Measurements from ENCODE around the gene CAPN5.

DNA sequence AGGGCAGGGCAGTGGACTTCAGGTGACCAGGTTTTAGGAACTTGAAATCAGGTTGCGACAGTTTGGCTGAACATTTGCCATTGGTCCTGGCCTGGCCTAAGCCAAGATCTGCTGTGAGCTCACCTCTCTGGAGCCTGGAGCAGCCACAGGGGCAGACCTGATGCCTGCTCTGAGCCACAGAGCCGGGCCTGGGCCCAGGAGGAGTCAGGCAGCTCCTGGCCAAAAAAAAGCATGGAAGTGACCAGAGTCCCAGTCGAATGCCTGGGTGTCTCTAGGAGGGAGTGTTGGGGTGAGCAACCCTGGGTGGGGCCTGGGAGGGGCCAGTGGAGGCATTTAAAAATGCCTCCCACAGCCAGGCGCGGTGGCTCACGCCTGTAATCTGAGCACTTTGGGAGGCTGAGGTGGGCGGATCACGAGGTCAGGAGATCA is 29.8 kb downstream of the CAPN5 start:
- no peak for TF ChIP-seq TOX (CRISPR knock-in tag; IDR thresholded peaks at IDR 0.05; ENCODE audit: borderline replicate concordance)
- no peak for TF ChIP-seq ARNTL (CRISPR knock-in tag; IDR thresholded peaks at IDR 0.05; ENCODE audit: borderline replicate concordance, low read depth)
- TF ChIP-seq ZFP3 (CRISPR knock-in tag; IDR thresholded peaks at IDR 0.05): no peak
- TF ChIP-seq TCF4 (CRISPR knock-in tag; IDR thresholded peaks at IDR 0.05; ENCODE audit: borderline replicate concordance): no peak
- TF ChIP-seq RARB (CRISPR knock-in tag; IDR thresholded peaks at IDR 0.05): no peak
- no peak for TF ChIP-seq ZC3H10 (CRISPR knock-in tag; IDR thresholded peaks at IDR 0.05)
- TF ChIP-seq ZNF8 (CRISPR knock-in tag; IDR thresholded peaks at IDR 0.05): no peak
- TF ChIP-seq BACH2 (CRISPR knock-in tag; IDR thresholded peaks at IDR 0.05; ENCODE audit: borderline replicate concordance): no peak
- TF ChIP-seq, protein P1, sequence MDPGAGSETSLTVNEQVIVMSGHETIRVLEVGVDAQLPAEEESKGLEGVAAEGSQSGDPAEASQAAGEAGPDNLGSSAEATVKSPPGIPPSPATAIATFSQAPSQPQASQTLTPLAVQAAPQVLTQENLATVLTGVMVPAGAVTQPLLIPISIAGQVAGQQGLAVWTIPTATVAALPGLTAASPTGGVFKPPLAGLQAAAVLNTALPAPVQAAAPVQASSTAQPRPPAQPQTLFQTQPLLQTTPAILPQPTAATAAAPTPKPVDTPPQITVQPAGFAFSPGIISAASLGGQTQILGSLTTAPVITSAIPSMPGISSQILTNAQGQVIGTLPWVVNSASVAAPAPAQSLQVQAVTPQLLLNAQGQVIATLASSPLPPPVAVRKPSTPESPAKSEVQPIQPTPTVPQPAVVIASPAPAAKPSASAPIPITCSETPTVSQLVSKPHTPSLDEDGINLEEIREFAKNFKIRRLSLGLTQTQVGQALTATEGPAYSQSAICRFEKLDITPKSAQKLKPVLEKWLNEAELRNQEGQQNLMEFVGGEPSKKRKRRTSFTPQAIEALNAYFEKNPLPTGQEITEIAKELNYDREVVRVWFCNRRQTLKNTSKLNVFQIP (CRISPR knock-in tag; IDR thresholded peaks at IDR 0.05; ENCODE audit: borderline replicate concordance, low read depth): no peak
- no peak for TF ChIP-seq ESRRG (CRISPR knock-in tag; IDR thresholded peaks at IDR 0.05)
- TF ChIP-seq PPARA (CRISPR knock-in tag; IDR thresholded peaks at IDR 0.05; ENCODE audit: borderline replicate concordance): no peak

All from SK-N-SH treated with all-trans-retinoic acid at 6 μM for 48 hours (cell line).